Suppressor macrophage treated with lipopolysaccharide for 4 hours (primary cell): Measurements from ENCODE around the gene HNF1B.

Experiments
- DNase-seq: peaks from one replicate; pipeline ENCODE4 v3.0.0-alpha.2; 2020

Gene HNF1B

GRCh38 chr17:37744961-37745800 is at the start of gene HNF1B:
TSS of gene HNF1B (minus strand) at chr17:37745059. CDS start at chr17:37744884, 175 bp downstream.
- DNase-seq: peak; percentile 51

- peak; percentile 56 for DNase-seq
These were observed 47.9 kb upstream of the HNF1B start for GRCh38 chr17:37792787-37793186.

GRCh38 chr17:37791447-37792399 is 46.9 kb upstream of the HNF1B start:
- peak; percentile 51 for DNase-seq

- DNase-seq: no peak
These were observed 45.1 kb upstream of the HNF1B start for GRCh38 chr17:37789771-37790541.

GRCh38 chr17:37789021-37789565 is 44.2 kb upstream of the HNF1B start:
- no peak for DNase-seq

- DNase-seq: no peak
These were observed 43.7 kb upstream of the HNF1B start for GRCh38 chr17:37788526-37788925.

GRCh38 chr17:37787055-37787757 is 42.3 kb upstream of the HNF1B start:
- no peak for DNase-seq

- DNase-seq: no peak
These were observed 41.6 kb upstream of the HNF1B start for GRCh38 chr17:37786481-37786880.

- peak; percentile 28 for DNase-seq
These were observed 37.6 kb upstream of the HNF1B start for GRCh38 chr17:37782460-37782859.

- DNase-seq: no peak
These were observed 36.6 kb upstream of the HNF1B start for GRCh38 chr17:37781451-37781850.

- no peak for DNase-seq
These were observed 34.7 kb upstream of the HNF1B start for GRCh38 chr17:37779554-37779953.

- DNase-seq: peak; percentile 58
These were observed 29.6 kb upstream of the HNF1B start for GRCh38 chr17:37774504-37774903.

- no peak for DNase-seq
These were observed 28.1 kb upstream of the HNF1B start for GRCh38 chr17:37772982-37773381.

GRCh38 chr17:37770631-37771518 is 26.0 kb upstream of the HNF1B start:
- DNase-seq: peak; percentile 69

- no peak for DNase-seq
These were observed 24.2 kb upstream of the HNF1B start for GRCh38 chr17:37769050-37769449.

GRCh38 chr17:37768438-37768837 is 23.6 kb upstream of the HNF1B start:
- DNase-seq: no peak

GRCh38 chr17:37766971-37767370 is 22.1 kb upstream of the HNF1B start:
- DNase-seq: peak; percentile 33

- no peak for DNase-seq
These were observed 19.5 kb upstream of the HNF1B start for GRCh38 chr17:37764383-37764782.

GRCh38 chr17:37762666-37763065 is 17.8 kb upstream of the HNF1B start:
- DNase-seq: no peak

GRCh38 chr17:37761961-37762360 is 17.1 kb upstream of the HNF1B start:
- DNase-seq: no peak

GRCh38 chr17:37761059-37761458 is 16.2 kb upstream of the HNF1B start:
- DNase-seq: peak; percentile 65
